Suppressor macrophage treated with lipopolysaccharide for 4 hours (primary cell): ENCODE results near the gene GDI2.
"Not testable (repeated sequence)": the region's sequence is repeated elsewhere in the genome, so short reads cannot be mapped to it uniquely, and the experiment has no call there.

Source experiments
- DNase-seq: peaks from one replicate; pipeline ENCODE4 v3.0.0-alpha.2; 2020

The GDI2 gene

DNA sequence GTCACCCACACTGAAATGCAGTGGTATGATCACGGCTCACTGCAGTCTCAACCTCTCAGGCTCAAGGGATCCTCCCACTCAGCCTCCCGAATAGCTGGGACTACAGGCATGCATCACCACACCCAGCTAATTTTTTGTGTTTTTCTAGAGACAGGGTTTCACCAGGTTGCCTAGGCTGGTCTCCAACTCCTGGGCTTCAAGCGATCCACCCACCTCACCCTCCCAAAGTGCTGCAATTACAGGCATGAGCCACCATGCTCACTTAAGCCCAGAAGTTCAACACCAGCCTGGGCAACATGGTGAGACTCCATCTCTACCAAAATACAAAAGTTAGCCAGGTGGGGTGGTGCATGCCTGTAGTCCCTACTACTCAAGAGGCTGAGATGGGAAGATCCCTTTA is 33.5 kb downstream of the GDI2 start:
- peak; percentile 12 for DNase-seq

DNA sequence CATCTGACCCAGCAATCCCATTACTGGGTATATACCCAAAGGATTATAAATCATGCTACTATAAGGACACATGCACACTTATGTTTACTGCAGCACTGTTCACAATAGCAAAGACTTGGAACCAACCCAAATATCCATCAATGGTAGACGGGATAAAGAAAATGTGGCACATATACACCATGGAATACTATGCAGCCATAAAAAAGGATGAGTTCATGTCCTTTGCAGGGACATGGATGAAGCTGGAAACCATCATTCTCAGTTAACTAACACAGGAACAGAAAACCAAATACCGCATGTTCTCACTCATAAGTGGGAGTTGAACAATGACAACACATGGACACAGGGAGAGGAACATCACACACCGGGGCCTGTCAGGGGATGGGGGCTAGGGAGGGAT is 35.5 kb downstream of the GDI2 start:
- not testable (repeated sequence) for DNase-seq

DNA sequence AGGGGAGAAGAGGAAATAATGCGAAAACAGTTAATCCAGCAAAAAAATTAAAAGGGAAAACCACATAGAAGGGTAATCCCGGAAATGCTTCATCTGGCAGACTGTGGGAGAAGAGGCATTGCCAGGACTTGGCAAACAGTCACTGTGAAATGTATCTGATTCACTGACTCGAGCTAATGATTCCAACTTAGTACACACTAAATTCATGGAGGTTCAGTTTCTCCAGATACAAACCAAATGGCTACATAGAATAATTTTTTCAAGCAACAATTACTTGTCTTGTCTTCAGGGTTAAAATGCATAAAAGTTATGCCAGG is 36.4 kb downstream of the GDI2 start:
- peak; percentile 71 for DNase-seq

DNA sequence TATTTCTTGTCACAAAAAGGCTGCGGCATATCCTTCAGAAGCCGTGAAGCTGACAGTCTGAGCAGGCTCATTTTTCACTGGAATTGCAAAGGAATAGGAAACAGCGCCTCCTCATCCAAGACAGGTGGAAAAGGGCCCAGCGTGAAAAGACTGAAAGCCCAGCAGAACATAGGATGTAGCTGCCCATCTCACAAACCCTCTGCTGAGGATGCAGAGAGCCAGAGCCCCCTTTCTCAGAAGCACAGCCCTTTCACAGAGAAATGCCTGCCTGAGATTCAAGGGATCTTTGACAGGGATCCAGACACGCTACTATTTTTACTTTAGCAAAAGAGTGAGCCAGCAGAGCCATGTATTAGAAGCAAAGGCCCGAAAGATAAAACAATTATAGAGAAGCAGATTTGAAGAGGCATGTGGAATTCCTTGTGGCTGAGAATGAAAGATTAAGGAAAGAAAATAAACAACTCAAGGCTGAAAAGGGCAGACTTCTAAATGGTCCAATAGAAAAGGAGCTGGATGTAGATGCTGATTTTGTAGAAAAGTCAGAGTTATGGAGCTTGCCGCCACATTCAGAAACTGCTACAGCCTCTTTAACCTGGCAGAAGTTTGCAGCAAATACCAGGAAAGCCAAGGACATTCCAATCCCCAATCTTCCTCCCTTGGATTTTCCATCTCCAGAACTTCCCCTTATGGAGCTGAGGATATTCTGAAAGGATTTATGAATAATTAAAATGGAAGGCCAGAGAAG is 36.9 kb downstream of the GDI2 start:
- DNase-seq: no peak

DNA sequence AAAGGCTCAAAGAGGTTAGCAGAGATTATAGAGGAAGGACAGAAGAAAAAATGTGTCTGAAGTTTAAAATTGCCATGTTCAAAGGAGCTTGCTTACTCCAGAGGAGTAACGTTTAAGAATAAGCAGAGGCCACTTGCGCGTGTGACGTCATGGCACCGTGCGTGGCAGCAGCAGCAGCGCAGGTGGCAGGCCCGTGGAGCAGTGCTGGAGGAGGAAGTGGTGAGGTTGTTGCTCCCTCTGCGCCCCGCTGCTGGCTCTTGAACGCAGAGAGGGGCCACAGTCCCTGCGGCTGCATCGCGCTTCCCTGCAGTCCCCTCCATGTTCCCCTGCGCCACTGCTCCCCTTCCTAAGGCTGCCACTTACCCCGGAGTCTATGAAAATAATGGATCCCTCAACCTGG is 37.5 kb downstream of the GDI2 start:
- peak; percentile 50 for DNase-seq

DNA sequence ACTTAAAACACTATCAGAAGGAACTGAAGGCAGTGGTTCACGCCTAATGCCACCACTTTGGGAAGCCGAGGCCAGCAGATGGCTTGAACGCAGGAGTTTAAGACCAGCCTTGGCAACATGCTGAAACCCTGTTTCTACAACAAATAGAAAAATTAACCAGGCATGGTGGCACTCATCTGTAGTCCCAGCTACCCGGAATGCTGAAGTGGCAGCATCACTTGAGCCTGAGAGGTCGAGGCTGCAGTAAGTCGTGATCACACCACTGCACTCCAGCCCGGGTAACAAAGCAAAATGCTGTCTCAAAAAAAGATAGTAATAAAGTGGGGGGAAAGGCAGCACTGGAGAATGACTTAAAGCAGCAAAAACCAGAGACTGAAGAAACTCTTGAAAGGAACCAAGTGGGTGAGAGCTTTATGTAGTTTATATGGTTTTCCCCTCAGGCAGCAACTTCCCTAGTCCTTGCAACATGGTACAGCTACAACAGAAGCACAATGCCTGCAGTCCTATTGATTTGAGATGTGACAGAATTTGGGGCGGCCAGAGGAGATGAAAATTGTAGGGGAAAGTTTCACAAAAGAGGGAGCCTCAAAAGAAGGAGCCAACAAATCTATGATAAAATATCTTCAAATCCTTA is 38.1 kb downstream of the GDI2 start:
- DNase-seq: peak; percentile 34

DNA sequence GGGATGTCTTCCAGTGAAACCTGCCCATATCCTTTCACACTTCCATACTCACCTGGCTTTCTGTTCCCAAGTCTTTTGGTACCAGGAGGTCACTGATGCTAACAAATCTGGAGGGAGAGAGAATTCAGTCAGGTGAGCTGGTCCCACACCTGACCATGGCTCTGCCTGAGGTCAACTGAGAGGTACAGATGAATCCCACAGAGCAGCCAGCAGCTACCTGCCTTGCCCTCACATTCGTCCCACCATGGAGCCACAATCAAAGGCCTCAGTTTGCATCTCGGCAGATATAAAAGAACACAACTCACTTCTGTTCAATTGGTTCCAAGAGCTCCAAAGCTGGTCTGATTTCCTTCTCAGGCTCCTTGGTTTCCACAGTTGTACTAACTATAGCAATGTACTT is 47.0 kb downstream of the GDI2 start:
- DNase-seq: no peak

DNA sequence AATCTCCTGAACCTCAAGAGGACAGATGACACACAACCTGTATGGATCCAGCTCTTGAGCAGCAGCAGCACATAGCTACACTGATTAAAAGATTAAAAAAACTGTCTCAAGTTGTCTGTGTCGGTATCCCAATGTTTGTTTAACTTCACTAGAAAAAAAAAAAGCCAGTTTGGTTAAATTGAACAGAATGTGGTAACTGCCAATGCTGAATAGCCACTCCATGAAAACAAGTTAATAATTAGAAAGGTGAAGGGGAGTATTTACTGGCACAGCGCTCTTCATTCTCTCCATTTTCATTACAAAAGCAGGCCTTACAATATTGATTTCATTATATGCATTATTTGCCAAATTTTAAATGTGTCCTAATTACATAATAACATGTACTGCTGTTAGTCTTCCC is 47.6 kb downstream of the GDI2 start:
- no peak for DNase-seq

DNA sequence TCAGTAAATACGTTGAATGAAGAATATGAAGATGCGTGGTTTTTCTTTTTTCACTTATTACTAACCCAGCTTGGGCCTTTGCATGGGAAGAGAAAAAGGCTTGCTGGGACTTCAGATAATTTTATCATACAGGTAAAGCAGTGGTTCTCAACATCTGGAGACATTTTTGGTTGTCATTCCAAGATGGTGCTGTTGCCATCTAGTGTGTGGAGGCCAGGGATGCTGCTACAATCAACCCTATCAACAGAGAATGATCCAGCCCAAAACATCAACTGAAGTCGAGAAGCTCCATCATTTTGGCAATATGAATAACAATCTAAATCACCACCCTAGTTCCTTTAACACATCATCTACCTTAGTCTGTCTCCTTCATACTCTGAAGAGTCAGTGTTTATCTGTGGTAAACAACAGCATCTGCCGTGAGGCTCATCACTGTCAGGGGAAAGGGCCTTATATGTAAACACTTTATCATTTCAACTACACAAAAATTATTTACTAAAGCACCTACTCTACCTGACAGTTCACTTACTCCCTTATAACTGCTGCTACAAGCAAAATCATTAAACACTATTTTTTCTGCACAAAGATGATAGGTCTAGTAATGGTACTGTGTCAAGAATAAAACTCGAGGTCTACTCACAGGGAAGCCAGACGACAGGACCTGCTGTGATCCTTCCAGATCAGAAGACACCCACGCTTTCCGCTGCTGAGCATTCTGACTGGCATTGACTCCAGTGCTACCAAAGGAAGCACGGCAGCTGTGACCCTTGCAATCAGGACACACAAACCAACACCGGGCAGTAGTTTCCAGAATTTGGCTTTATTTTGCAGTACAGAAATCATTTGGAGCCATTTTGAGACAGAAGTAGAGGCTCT is 48.6 kb downstream of the GDI2 start:
- no peak for DNase-seq

DNA sequence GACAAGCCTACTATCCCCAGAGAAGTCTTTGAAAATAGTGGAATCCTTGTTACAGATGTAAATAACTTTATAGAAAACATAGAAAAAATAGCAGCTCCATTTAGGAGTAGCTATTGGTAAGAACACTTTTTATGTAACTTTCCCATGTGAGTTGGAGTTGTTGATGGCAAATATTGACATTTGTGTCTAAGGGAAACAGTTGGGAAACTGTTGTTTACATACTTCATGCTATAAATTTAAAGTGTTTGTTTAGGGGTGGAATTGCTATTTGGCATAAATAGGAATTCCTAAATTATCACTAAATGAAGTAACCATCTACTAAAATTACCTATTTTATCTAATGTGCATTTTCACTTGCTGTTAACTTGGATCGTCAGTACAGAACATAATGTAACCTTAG is 50.7 kb downstream of the GDI2 start:
- DNase-seq: no peak

DNA sequence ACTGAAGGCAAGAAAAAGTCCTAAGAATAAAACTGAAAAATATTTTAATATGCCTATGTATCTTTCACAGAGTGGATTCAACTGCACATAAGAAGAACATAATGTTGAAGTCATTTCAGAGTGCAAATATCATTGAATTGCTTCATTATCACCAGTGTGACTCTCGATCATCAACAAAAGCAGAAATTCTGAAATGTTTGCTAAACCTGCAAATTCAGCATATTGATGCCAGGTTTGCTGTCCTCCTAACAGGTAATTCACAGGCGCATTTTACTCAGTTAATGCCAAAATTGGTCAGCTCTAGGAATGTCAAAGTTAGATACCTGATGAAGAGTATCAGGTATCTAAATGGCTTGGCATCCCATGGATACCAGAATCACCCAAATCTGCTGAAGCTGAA is 52.0 kb downstream of the GDI2 start:
- DNase-seq: no peak

DNA sequence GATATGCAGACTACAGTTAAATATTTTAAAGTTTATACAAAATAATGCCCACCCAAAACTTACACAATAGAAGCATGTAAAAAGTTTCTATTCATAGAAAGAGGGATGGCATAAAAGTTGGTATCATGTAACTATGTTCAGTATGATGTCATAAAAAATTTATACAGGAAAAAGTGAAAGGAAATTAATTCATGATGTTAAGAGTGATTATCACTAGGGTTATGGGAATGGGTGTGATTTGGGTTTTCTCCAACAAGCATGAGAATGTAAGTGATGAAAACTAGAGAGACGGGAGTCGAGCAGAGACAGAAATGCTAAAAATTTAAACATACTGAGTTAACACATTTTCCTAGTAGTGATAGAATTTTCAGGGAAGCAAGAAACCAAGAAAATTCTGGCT is 52.7 kb downstream of the GDI2 start:
- DNase-seq: no peak

DNA sequence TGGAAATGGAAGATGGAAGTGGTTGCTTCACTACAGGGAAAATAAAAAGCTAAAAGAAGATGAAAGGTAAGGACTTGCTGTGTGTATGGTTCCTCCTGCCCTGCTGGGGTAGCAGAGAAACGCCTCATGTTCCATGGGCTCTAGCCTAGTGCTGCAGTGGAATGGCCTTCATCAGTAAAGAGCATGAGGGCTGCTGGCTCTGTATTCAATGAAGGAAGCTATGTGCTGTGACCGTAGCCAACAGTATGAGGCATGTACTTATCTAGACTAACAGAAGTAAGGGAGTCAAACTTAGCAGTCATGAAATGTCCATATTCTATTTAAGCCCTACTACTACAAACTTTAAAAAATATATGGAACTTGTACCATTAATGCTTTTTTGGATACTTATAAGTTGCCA is 54.3 kb downstream of the GDI2 start:
- no peak for DNase-seq

DNA sequence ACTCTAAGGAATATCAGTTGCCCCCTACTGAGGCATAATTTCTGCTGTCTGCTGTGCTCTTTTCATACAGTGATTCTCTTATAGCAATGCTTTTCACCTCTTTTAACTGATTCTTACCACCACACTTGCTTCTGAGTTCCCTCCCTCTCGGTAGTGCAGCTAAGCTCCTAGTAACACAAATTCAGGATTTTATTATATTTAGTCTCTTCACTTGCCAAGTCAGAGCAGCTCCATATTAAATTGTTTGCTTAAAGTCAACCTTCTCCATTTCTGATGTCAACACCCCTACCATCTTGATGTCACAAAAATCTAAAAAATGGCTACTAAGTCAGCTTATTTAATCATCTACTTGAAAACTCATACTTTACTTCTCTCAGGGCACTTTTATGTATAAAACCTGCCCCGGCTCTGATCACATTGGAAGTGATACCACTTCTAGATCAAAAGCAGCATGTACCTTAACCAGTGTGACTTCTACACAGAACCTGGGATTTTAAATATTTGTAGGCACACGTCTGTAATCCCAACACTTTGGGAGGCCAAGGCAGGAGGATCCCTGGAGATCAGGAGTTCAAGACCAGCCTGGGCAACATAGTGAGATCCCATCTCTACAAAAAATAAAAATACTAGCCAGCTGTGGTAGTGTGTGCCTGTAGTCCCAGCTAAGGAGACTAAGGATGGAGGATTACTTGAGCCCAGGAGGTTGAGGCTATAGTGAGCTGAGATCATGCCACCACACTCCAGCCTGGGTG is 55.3 kb downstream of the GDI2 start:
- no peak for DNase-seq

DNA sequence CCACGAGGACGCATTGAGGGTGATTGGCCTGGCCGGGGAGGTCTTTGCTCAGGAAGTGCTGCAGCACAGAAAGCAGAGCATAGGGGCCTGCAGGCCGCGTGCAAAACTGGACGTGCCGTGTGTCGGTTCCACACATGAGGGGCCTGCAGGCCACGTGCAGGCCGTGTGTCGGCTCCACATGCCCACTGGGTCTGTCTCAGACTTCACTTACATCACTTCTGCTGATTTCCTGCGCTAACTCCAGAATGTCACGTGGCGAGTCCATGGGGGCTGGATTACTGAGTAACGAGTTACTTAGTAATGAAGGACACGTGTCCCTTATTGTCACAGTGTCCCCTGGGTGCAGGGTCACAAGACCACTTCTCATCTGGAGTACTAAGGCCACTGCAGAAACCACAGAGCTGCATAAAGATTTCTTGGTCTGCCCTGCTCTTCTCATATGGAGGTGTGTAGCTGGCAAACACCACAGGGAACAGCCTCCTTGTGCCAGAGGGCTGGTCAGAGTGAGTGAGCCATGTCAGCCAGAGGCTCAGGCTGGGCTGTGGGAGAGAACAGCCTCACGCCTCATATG is 60.8 kb downstream of the GDI2 start:
- DNase-seq: no peak

DNA sequence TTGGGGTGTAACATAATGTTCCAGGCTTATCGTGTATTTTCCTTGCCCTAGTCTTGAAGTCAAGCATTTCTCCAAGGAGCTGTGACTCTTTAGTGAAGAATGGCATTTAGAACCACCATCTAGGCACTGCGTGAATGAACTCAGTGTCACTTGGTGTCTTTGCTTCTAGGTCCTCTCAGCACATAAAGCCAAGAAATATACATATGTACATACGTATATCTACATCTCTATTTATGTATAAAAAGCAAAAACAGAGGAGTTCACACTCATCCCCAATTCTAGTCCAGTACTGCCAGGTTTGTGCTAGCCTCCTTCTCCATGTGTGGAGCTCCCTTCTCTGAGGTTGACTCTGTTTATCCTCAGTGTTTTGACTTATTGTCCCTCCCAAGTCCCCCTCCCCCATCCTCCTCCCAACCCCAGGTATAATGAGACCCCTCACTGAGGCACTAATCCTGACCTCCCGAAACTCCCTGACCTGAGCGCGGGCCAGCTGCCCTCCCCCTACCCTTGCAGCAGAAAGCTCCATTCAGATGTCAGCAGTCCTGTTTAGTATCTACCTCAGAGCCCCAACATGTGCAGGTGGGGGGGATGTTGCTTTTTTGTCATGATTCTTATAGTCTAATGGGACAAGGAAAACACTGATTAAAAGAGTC is 61.5 kb downstream of the GDI2 start:
- DNase-seq: no peak

DNA sequence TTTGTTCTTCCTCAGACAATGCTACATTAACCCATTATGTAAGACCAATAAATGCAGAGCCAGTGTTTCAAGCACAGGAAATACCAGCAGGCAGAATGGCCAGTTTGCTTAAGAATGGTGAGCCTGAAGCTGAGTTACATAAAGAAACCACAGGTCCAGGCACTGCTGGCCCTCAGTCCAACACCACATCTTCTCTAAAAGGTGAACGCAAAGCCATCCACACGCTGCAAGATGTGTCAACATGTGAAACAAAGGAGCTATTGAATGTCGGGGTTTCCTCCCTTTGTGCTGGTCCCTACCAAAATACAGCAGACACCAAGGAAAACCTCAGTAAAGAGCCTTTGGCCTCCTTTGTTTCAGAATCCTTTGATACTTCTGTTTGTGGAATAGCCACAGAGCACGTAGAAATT is 64.8 kb downstream of the GDI2 start:
- no peak for DNase-seq

DNA sequence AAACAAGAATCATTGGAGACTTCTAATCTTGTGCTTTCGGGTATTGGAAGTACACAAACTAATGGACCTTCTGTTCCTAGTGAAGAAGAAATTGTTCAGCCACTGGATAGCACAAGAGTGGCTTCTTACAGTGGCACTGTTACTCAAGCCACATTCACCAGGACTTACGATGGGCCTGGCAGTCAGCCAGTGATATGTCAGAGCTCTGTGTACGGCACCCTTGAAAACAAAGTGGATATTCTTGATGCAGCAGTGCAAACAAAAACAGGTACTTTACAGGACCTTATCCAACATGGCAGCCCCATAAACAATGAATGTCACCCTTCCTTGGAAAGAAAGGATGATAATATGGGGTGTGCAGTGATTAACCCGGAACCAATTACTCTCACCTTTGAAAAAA is 67.0 kb downstream of the GDI2 start:
- DNase-seq: no peak

DNA sequence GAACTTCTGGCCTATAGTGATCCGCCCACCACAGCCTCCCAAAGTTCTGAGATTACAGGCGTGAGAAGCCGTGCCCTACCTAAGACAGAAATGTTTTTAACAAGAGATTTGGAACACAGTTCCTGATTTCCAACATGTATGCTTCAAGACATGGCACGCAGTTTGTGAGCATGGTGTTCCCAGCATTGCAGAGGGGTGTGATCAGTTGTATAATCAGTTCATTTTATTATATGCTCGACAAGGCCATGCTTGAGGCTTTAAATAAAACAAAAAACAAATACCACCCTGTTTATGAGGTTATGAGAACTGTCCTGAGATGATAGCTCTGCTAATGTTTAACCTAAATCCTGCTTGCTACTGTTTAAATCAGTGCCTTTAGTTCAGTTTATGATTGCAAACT is 68.4 kb downstream of the GDI2 start:
- DNase-seq: no peak

DNA sequence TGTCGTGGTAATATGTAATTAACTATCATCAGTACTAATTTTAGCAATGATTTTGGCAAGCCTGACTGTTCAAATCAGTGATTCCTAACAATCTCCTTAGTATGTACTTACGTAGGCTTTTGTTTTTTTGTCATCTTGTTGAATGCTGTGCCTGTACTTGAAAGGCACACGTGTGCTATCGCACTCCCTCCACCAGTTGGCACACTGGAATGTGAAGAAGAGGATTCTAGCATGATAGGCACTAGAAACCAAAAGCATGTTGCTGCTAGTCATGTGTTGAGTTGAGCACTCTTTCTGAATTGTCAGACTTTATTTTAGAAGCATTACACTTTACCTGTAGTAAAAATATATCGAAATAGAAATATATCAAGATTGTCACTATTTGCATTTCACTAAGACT is 69.5 kb downstream of the GDI2 start:
- no peak for DNase-seq

DNA sequence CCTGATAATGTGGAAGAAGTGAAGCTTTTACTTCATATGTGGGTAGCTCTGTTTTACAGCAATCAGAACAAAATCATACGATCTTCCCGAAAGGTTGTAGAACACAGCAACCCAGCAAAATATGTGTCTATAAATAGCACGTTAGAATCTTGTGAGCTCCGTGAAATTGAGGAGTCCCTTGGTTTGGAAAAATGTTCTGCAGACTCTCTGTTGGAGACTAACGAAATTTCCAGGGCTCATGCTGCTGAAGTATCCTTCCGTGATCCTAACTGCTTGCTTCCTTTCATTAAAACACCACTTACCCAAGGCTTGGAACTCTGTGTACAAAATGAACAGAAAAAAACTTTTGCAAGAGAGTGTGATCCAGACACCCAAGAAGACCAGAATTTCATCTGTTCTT is 71.1 kb downstream of the GDI2 start:
- no peak for DNase-seq

DNA sequence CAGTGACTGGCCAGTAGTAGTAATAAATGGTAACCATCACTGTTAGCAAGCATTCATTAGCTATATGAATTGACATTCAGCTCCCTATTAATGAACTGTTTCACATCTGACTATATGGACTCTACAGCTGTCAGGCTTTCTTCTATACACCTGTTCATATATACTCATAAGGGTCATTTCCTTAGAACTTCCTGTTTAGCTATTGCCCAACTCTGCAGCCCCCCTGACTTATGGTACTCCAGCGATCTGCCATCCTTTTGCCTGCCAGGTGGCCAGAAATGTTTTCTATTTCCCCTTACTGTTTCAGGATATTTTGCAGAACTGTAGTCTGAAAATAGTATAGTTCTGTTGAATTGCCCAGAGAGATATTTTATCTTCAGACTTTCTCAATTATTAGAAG is 72.0 kb downstream of the GDI2 start:
- DNase-seq: no peak

DNA sequence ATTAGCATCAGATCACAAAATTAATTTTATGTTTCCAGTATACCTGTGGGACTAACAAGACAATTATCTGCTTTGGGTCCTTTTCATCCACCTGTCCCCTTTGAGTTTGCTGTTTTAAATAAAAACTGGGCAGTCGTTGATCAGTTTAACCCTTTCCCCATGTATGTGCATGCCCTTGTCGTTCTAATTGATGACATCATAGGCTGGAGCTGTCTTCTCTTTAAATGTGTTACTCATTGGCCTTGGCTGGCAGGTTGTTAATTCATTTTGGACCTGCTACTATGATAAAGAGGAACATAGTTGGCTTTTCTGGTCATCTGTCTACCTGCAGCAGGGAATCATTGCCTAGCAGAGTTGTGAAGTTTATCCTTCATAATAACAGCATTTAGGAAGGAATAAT is 74.8 kb downstream of the GDI2 start:
- DNase-seq: no peak
